Measurements from ENCODE around the gene MCMBP. TPM values are rescaled to one million over a fixed set of nuclear protein-coding genes. Genes with fewer than 3 reads are reported as not detected.

Gene MCMBP
- total RNA-seq, 1 experiment from 2014 or later, result 148 TPM

- no peaks in the 10 kb centered on the region for H3K79me2 ChIP-seq (ENCODE audit: insufficient read depth, low read length)
- H3K9me3 ChIP-seq (ENCODE audit: control insufficient read depth in 1 of 2, insufficient read depth in 1 of 2, low read depth in 1 of 2, low read length in 2 of 2), result no peaks in the 10 kb centered on the region
- DNase-seq (ENCODE audit: low read depth, low spot score) (no peak), ATAC-seq (no peak)
- H3K27ac ChIP-seq (ENCODE audit: low read depth, low read length), result no peak overlapping the region
- ChIA-PET POLR2A (no interaction called here), CTCF (no interaction called here), RAD21 (ENCODE audit: low non-redundant PET in 1 of 2, low total read pairs in 2 of 2, uncharacterized antibody in 2 of 2, unreplicated experiment in 2 of 2) (interaction anchor here in 1 of 2 experiments (0.7 kb wide), 1 partner anchor 11 kb away, joined by 3 read pairs; no protein-coding TSS in a partner anchor)
- TF ChIP-seq, protein P1, sequence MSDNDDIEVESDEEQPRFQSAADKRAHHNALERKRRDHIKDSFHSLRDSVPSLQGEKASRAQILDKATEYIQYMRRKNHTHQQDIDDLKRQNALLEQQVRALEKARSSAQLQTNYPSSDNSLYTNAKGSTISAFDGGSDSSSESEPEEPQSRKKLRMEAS (IDR thresholded peaks at IDR 0.05), result no peak
- TF ChIP-seq POLR2AphosphoS5 (IDR thresholded peaks at IDR 0.05; ENCODE audit: low read depth, low read length) (no peak), EZH2phosphoT487 (IDR thresholded peaks at IDR 0.05; ENCODE audit: borderline replicate concordance) (no peak), ZBTB33 (IDR thresholded peaks at IDR 0.05; ENCODE audit: extremely low read depth, insufficient replicate concordance, low read length) (no peak), ELF1 (IDR thresholded peaks at IDR 0.05; ENCODE audit: borderline replicate concordance, low read depth) (no peak), SIN3A (IDR thresholded peaks at IDR 0.05; ENCODE audit: low read depth) (no peak), EGR1 (IDR thresholded peaks at IDR 0.05; ENCODE audit: low read depth) (no peak), SP1 (IDR thresholded peaks at IDR 0.05; ENCODE audit: low read depth) (no peak), SRF (IDR thresholded peaks at IDR 0.05; ENCODE audit: low read depth) (no peak), JUND (IDR thresholded peaks at IDR 0.05) (no peak), ZFX (IDR thresholded peaks at IDR 0.05) (no peak), CBX3 (IDR thresholded peaks at IDR 0.05; ENCODE audit: low read depth) (no peak), TCF7L2 (IDR thresholded peaks at IDR 0.05; ENCODE audit: borderline replicate concordance, extremely low read depth, insufficient read depth, insufficient read length) (no peak), ZNF274 (IDR thresholded peaks at IDR 0.05; ENCODE audit: low read depth, low read length) (no peak), REST (IDR thresholded peaks at IDR 0.05; ENCODE audit: low read depth) (no peak), RAD21 (IDR thresholded peaks at IDR 0.05; ENCODE audit: low read depth) (no peak)
- TF ChIP-seq, protein P2, sequence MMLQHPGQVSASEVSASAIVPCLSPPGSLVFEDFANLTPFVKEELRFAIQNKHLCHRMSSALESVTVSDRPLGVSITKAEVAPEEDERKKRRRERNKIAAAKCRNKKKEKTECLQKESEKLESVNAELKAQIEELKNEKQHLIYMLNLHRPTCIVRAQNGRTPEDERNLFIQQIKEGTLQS (IDR thresholded peaks at IDR 0.05), result no peak
- no peaks in the 10 kb centered on the region for H3K4me1 ChIP-seq (ENCODE audit: control insufficient read depth in 1 of 2, insufficient read depth in 2 of 2, low read length in 2 of 2)
- no peak overlapping the region for H3K4me3 ChIP-seq (replicated peaks in 1 of 2; ENCODE audit: low read depth in 1 of 2, low read length in 2 of 2)
- BruUV-seq (replicated peaks), result no TSS peak
- no peaks in the 10 kb centered on the region for H3K36me3 ChIP-seq (ENCODE audit: control insufficient read depth in 1 of 2, insufficient read depth in 2 of 2, low read length in 2 of 2)
- no peaks in the 10 kb centered on the region for H3K9me2 ChIP-seq (ENCODE audit: insufficient read depth)
- H2AFZ ChIP-seq (ENCODE audit: low read depth, low read length, poor library complexity, severe bottlenecking), result no peak overlapping the region
- no peaks in the 10 kb centered on the region for H3K27me3 ChIP-seq (ENCODE audit: insufficient read depth, low read length)
- H3K4me2 ChIP-seq (ENCODE audit: low read length), result no peak overlapping the region
- no peaks in the 10 kb centered on the region for H4K20me1 ChIP-seq (ENCODE audit: insufficient read depth)
- intact Hi-C loops (cut with micrococcal nuclease), result no loop called here
- H3K9ac ChIP-seq (ENCODE audit: low read length), result no peak overlapping the region
These were observed 53.8 kb downstream of the MCMBP start for GRCh38 chr10:119818889-119819270.
